ENCODE results near the gene AURKA. TPM values are rescaled to one million over a fixed set of nuclear protein-coding genes. Genes with fewer than 3 reads are reported as not detected.
"Not testable (repeated sequence)": the region's sequence is repeated elsewhere in the genome, so short reads cannot be mapped to it uniquely, and the experiment has no call there.

The AURKA gene
- total RNA-seq, 4 donors from 2014 or later: 0.83 to 2.4 (median 2.0) TPM

DNA sequence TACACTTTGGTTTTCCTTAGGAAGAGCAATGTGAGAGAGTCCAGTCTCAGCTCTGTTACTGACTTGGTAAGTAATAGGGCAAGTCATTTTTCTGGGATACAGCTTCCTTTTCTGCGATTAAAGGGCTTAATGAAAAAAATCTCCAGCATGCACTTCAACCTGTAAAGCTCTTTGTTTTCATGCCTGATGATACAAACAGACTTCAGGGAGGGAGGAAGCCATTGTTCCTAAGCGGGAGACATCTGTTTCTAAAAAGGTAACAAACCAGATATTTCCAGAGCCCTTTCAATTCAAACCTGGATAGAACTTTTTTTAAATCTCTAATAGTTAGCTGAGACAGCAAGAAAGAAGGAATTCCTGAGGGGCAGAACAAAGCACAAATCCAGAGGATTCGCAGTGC lies 14.9 kb upstream of the AURKA start:
- DNase-seq: no peak
- intact Hi-C loops (cut with DNase I): no loop called here
- H3K4me1 ChIP-seq: no peaks in the 10 kb centered on the region
- H3K27me3 ChIP-seq: no peaks in the 10 kb centered on the region
- no peak overlapping the region for H3K4me3 ChIP-seq (replicated peaks in 1 of 3)
- H3K36me3 ChIP-seq: peaks cover 20 to 36% of the 10 kb centered on the region in 2 donors
- H3K9me3 ChIP-seq: no peaks in the 10 kb centered on the region
- TF ChIP-seq, protein P1, sequence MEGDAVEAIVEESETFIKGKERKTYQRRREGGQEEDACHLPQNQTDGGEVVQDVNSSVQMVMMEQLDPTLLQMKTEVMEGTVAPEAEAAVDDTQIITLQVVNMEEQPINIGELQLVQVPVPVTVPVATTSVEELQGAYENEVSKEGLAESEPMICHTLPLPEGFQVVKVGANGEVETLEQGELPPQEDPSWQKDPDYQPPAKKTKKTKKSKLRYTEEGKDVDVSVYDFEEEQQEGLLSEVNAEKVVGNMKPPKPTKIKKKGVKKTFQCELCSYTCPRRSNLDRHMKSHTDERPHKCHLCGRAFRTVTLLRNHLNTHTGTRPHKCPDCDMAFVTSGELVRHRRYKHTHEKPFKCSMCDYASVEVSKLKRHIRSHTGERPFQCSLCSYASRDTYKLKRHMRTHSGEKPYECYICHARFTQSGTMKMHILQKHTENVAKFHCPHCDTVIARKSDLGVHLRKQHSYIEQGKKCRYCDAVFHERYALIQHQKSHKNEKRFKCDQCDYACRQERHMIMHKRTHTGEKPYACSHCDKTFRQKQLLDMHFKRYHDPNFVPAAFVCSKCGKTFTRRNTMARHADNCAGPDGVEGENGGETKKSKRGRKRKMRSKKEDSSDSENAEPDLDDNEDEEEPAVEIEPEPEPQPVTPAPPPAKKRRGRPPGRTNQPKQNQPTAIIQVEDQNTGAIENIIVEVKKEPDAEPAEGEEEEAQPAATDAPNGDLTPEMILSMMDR (IDR thresholded peaks at IDR 0.05): no peak
- no peak for TF ChIP-seq POLR2A (IDR thresholded peaks at IDR 0.05)
- no peak overlapping the region for H3K27ac ChIP-seq
- WGBS, 2 donors: 85 to 87% methylated on average over 3 of the region's 3 CpGs

DNA sequence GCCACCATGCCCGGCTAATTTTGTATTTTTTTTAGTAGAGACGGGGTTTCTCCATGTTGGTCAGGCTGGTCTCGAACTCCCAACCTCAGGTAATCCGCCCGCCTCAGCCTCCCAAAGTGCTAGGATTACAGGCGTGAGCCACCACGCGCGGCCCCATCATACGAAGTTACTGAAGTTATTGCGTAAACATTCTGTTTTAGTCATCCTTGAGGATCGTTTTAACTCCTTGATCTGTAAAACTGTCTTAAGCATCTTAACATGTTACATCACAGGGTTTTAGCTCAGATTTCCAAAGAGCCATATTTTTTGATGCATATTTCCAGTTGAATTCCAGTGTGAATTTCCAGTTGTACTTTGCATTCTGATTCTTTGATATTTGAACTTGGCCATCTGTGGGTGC lies 13.3 kb upstream of the AURKA start:
- DNase-seq; H3K4me3 ChIP-seq (replicated peaks in 1 of 3); H3K27me3 ChIP-seq; H3K27ac ChIP-seq; H3K9me3 ChIP-seq; intact Hi-C loops (cut with DNase I); H3K4me1 ChIP-seq: not testable (repeated sequence)
- 97% methylated on average over 12 of the region's 12 CpGs for WGBS, 2 donors
- peaks cover 27 to 45% of the 10 kb centered on the region in 2 donors for H3K36me3 ChIP-seq

DNA sequence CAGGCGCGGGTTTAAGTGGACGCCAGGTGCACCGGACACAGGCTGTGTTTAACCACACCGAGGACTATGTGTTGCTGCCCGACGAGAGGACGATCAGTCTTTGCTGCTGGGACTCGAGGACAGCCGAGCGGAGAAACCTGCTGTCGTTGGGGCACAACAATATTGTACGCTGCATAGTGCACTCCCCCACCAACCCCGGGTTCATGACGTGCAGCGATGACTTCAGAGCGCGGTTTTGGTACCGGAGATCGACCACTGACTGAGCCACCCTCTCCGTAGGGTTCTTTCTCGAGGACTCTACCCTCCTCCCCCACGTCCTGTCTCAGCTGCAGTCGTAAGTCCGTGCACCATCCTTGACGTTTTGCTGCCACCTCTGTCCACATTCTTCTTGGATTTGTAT lies 11.4 kb upstream of the AURKA start:
- intact Hi-C loops (cut with DNase I): no loop called here
- Histone ChIP-seq H3K9me3 (no peaks in the 10 kb centered on the region), H3K4me1 (no peaks in the 10 kb centered on the region), H3K4me3 (replicated peaks in 1 of 3) (no peak overlapping the region), H3K27me3 (no peaks in the 10 kb centered on the region), H3K36me3 (peaks cover 43 to 58% of the 10 kb centered on the region in 2 donors), H3K27ac (no peak overlapping the region)
- TF ChIP-seq POLR2A (IDR thresholded peaks at IDR 0.05): no peak
- TF ChIP-seq, protein P1 (IDR thresholded peaks at IDR 0.05): no peak
- 94 to 97% methylated on average over 25 to 26 of the region's 26 CpGs for WGBS, 2 donors
- no peak for DNase-seq

- no peak overlapping the region for H3K27ac ChIP-seq
These were observed 8.1 kb upstream of the AURKA start for GRCh38 chr20:56400001-56400640.

DNA sequence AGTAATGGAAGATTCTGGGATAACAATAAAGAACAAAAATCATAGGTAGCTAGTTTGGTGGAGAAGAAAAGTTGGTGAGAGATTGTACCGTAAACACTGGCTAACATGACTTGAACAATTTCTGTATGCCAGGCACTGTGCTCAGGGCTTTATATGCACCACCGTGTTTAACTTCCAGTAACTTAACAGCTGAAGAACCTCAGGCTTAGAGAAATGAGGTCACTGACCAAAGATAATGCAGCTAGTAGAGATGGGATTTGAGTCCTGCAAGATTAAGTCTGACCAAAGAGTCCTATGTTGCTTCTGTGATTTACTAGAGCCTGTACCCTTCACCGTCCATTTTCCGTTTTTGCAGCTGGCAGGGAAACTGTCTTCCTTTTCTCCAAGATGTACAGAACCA lies 3.2 kb upstream of the AURKA start:
- no peaks in the 10 kb centered on the region for H3K27me3 ChIP-seq
- no peak overlapping the region for H3K4me3 ChIP-seq (replicated peaks in 1 of 3)
- peaks cover 31 to 43% of the 10 kb centered on the region in 2 donors for H3K36me3 ChIP-seq
- H3K4me1 ChIP-seq: peaks cover 15 to 18% of the 10 kb centered on the region in 2 donors
- no peak for DNase-seq
- intact Hi-C loops (cut with DNase I): no loop called here
- 91 to 95% methylated on average over 4 of the region's 4 CpGs for WGBS, 2 donors
- H3K27ac ChIP-seq: no peak overlapping the region
- TF ChIP-seq, protein P1 (IDR thresholded peaks at IDR 0.05): no peak
- no peak for TF ChIP-seq POLR2A (IDR thresholded peaks at IDR 0.05)
- no peaks in the 10 kb centered on the region for H3K9me3 ChIP-seq

More at GRCh38 chr20:56400001-56400640, 8.1 kb upstream of the AURKA start:
- Histone ChIP-seq H3K4me3 (replicated peaks in 1 of 3) (no peak overlapping the region), H3K27me3 (no peaks in the 10 kb centered on the region), H3K9me3 (no peaks in the 10 kb centered on the region), H3K4me1 (no peaks in the 10 kb centered on the region), H3K36me3 (peaks cover 47 to 74% of the 10 kb centered on the region in 2 donors)
- TF ChIP-seq, protein P1 (IDR thresholded peaks at IDR 0.05): peak; percentile 30 to 77 (median 58)
- no peak for TF ChIP-seq POLR2A (IDR thresholded peaks at IDR 0.05)
- DNase-seq: peak; percentile 41 to 46
- intact Hi-C loops (cut with DNase I): no loop called here

Measured in thyroid gland (tissue), 4 donors.